Neural cell (in vitro differentiated cells): ENCODE data around the gene PEAK3.

ENCODE experiments used
- EP300 ChIP-seq: fragments of 450-650 bp; conservative IDR thresholded peaks from 2 replicates; pipeline ENCODE4 v1.6.1; 2014; ENCODE audit warnings: antibody characterized with exemption, mild to moderate bottlenecking, moderate library complexity; ENCODE audit not compliant: poor library complexity, severe bottlenecking
- EZH2 ChIP-seq: fragments of 200-600, 300-800 bp; shearing (Covaris generic), sonication (generic); IDR thresholded peaks from 2 replicates; pipeline ENCODE4 v1.6.1; 2014; ENCODE audit warnings: antibody characterized with exemption, low read length, borderline replicate concordance, mild to moderate bottlenecking; ENCODE audit not compliant: insufficient read depth, poor library complexity, severe bottlenecking
- MXI1 ChIP-seq: fragments of 450-650 bp; conservative IDR thresholded peaks from 2 replicates; pipeline ENCODE4 v1.6.1; 2014; ENCODE audit warnings: antibody characterized with exemption, mild to moderate bottlenecking; ENCODE audit not compliant: poor library complexity, severe bottlenecking
- RAD21 ChIP-seq: fragments of 450-650 bp; conservative IDR thresholded peaks from 2 replicates; pipeline ENCODE4 v1.6.1; 2014; ENCODE audit warnings: antibody characterized with exemption, mild to moderate bottlenecking, moderate library complexity
- TF ChIP-seq, protein P1 (sequence below): fragments of 450-650 bp; IDR thresholded peaks from 2 replicates; pipeline ENCODE4 v1.5.1; 2014; ENCODE audit warnings: antibody characterized with exemption, mild to moderate bottlenecking, moderate library complexity; ENCODE audit not compliant: poor library complexity, severe bottlenecking
- TF ChIP-seq, protein P2 (sequence below): IDR thresholded peaks from 2 replicates; pipeline ENCODE4 v1.6.1; 2012; ENCODE audit warnings: borderline replicate concordance

DNA sequence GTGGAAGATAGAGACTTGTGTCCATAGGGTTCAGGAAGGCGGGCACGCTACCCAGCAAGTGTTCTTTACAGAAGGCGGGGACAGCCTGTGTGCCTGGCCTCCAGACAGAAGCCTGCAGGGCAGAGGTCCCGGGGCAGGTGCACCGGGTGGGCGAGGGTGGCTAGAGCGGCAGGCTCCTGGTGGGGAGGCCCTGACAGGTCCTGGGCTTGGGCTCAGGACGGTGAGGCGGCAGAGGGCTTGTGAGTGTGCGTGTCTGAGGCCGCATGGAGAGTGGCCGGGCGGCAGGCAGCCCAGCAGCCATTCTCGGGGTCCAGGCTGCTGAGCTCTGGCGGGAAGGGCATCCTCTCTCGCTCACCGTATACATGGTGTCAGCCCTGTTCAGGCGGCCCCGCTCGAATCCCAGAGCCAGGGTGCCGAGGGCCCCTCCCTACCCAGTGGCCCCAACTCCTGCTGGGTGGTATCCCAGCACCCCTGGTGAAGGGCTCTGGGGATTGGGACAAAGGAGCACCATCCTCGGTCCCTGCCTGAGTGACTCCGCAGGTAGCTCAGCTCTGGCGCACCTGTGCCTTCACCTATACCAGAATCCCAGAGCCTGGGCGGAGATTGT lies 35.9 kb downstream of the PEAK3 start:
- TF ChIP-seq EP300 (no peak), RAD21 (no peak), EZH2 (no peak), MXI1 (no peak)
- TF ChIP-seq, protein P1, sequence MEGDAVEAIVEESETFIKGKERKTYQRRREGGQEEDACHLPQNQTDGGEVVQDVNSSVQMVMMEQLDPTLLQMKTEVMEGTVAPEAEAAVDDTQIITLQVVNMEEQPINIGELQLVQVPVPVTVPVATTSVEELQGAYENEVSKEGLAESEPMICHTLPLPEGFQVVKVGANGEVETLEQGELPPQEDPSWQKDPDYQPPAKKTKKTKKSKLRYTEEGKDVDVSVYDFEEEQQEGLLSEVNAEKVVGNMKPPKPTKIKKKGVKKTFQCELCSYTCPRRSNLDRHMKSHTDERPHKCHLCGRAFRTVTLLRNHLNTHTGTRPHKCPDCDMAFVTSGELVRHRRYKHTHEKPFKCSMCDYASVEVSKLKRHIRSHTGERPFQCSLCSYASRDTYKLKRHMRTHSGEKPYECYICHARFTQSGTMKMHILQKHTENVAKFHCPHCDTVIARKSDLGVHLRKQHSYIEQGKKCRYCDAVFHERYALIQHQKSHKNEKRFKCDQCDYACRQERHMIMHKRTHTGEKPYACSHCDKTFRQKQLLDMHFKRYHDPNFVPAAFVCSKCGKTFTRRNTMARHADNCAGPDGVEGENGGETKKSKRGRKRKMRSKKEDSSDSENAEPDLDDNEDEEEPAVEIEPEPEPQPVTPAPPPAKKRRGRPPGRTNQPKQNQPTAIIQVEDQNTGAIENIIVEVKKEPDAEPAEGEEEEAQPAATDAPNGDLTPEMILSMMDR, result no peak
- TF ChIP-seq, protein P2, sequence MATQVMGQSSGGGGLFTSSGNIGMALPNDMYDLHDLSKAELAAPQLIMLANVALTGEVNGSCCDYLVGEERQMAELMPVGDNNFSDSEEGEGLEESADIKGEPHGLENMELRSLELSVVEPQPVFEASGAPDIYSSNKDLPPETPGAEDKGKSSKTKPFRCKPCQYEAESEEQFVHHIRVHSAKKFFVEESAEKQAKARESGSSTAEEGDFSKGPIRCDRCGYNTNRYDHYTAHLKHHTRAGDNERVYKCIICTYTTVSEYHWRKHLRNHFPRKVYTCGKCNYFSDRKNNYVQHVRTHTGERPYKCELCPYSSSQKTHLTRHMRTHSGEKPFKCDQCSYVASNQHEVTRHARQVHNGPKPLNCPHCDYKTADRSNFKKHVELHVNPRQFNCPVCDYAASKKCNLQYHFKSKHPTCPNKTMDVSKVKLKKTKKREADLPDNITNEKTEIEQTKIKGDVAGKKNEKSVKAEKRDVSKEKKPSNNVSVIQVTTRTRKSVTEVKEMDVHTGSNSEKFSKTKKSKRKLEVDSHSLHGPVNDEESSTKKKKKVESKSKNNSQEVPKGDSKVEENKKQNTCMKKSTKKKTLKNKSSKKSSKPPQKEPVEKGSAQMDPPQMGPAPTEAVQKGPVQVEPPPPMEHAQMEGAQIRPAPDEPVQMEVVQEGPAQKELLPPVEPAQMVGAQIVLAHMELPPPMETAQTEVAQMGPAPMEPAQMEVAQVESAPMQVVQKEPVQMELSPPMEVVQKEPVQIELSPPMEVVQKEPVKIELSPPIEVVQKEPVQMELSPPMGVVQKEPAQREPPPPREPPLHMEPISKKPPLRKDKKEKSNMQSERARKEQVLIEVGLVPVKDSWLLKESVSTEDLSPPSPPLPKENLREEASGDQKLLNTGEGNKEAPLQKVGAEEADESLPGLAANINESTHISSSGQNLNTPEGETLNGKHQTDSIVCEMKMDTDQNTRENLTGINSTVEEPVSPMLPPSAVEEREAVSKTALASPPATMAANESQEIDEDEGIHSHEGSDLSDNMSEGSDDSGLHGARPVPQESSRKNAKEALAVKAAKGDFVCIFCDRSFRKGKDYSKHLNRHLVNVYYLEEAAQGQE, result no peak
